GM18502 (cell line): ENCODE data around the gene KRTAP12-3.
"Not testable (repeated sequence)": the region's sequence is repeated elsewhere in the genome, so short reads cannot be mapped to it uniquely, and the experiment has no call there.

Source experiments
- ATAC-seq: cut with Tn5 transposase; IDR thresholded peaks from one replicate; pipeline ENCODE4 v1.9.1; 2021; ENCODE audit warnings: mild to moderate bottlenecking; ENCODE audit not compliant: unreplicated experiment, poor library complexity

Gene KRTAP12-3

DNA sequence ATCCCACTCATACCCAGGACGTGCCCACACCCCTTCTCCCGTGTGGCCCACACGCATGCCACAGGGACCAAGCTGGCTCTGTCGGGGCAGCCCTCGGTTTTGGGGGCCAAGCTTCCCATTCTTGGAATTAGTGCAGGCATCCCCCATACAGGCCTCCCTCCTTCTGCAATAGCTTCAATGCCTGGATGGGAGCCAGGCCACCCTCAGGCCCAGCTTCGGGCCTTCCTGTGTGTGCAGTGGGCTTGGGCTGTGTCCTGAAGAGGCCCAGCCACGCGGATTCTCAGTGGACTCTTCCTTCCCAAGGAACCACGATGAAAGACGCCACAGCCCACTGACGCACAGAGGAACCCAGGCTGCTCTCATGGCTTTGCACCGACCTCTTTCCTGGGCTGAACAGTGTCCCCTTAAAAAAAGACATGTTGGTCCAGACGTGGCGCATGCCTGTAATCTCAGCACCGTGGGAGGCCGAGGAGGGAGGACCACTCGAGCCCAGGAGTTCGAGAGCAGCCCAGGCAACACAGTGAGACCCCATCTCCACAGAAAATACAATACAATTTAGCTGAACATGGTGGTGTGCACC lies 8.1 kb upstream of the KRTAP12-3 start:
- no peak for ATAC-seq

DNA sequence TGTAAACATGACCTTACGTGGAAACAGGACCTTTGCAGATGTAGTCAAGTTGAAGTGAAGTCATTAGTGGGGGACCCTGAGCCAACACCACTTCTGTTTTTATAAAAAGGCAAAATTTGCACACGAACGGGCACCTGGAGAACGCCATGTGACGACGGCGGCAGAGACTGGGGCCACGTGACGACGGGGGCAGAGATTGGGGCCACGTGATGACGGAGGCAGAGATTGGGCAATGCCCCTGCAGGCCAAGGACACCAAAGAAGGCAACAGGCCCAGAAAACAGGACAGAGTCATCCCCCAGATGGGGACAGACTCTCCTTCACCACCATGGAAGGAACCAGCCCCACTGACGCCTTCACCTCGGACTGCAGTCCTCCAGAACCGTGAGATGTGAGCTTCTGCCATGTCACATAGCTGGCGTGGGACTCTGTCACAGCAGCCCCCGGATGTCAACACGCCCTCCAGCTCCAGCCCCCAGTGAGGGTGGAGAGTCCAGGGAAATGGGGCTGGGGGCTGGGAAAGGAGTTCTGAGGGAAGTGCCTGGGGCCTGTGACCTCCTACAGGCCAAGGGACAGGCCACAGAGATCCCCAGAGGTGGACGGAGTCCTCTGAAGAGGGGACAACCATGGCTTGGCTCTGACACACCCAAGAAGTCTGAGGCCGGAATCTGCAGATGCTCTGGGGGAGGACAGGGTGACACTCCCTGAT lies 7.3 kb upstream of the KRTAP12-3 start:
- ATAC-seq, result no peak

DNA sequence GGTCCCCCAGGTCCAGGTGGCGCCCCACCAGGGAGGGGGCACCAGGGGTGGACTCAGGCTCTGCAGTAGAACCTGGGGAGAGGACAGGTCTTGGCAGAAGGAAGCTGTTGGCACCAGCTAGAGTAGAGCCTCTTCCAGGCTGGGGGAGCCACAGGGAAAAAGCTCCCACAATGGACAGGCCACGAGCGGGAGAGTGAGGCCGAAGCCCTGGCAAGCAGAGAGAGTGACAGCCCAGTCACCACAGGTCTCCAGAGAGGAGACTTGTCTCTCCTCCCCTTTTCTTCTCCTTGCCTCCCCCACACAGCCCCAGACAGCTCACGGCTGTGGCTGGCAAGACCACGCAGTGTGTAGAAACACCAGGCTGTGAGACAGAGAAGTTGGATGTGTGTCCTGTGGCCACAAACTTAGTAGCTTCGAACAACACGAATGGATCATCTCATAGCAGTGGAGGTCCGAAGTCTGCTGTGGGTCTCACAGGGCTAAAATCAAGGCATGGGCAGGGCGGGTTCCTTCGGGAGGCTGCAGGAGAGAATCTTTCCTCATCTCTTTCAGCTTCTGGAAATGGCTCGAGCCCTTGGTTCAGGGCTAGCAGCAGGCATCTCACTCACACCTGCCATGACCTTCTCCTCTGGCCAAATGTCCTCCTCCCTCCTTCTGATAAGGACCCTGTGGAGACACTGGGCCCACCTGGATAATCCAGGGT lies 6.6 kb upstream of the KRTAP12-3 start:
- ATAC-seq, result no peak

DNA sequence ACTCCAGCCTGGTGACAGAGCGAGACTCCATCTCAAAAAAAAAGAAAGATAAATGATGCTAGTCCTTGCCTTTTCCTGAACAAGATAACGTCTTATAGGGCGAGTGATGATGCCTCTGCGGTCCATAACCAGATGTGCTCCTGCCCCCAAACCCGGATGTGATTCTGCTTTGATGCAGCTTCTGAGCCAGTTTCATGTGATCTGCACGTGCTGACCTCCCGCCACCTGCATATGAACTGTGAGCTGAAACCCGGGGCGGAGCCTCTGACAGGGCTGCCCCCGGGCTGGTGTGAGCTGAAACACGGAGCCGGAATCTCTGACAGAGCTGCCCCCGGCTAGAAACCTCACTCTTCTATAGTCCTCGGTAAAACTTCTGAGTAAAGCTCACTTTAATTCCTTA lies 4.6 kb upstream of the KRTAP12-3 start:
- no peak for ATAC-seq

DNA sequence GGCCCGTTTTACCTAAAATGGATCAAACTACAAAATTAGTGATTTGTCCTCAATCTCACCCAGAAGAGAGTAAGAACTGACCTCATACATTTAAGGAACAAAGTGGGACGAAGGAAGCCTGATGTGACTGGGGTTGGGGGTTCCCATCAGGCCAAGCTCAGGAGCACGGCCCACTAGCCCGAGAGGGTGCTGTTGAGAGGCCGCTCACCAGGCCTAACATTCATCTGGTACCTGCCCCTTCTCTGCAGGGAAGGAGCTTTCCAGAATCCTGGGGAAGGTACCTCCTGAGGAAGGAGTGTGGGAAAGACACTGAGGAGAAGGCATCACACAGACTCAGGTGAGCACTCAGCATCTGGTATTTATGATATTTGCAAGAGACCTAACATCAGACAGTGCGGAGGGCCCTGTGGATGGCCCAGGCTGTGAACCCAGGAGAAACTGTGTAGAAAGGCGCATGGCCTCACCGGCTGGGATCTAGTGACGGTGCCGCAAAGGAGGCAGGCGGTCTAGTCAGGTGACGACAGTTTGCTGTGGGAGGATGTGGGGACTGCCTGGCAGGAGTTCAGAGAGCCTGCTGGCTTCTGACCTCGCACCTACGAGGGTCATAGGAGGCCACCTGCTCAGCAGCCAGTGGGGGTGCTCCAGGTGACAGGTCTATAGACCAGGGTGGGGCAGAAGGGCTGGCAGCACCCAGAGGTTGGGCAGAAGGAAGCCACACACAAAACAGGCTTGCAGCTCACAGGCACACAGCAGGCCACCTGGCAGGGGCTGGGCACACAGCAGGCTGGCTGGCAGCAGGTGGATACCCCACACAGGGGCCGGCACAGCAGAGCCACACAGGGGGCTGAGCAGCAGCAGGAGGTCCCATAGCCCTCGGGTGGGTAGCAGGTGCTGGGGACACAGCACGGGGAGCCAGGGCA lies 3.8 kb upstream of the KRTAP12-3 start:
- no peak for ATAC-seq

DNA sequence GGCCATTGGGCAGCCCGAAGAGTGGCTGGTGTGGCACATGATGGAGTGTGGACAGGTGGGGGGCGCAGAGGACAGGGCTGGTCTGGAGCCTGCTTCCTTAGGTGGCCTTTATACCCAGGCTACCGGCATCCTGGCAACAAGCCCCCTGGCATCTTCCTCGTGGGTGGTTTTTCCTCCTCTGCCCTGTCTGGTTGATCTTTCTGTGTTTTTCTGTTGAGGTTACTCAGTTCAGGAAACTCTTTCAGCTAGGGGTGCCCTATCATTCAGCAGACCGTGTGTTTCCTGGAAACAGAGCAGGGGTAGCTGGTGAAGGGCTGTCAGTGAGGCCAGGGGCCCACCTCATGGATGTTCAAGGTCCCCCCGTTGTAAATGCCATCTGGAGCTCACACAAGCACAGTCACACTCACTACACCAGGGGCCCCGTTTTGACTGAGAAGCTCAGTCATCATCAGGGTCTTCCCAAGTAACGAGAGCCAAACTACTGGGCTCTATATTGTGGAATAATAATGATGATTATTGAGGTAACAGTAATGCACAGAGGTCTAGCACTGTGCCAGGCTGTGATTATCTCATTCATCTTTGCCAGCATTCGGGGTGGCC lies 3.1 kb upstream of the KRTAP12-3 start, which contains the start of gene KRTAP12-4:
TSS of gene KRTAP12-4 (minus strand) at position 84 of the 600 bp plus-strand sequence. CDS start at position 39, 45 bp downstream.
- ATAC-seq, result no peak

DNA sequence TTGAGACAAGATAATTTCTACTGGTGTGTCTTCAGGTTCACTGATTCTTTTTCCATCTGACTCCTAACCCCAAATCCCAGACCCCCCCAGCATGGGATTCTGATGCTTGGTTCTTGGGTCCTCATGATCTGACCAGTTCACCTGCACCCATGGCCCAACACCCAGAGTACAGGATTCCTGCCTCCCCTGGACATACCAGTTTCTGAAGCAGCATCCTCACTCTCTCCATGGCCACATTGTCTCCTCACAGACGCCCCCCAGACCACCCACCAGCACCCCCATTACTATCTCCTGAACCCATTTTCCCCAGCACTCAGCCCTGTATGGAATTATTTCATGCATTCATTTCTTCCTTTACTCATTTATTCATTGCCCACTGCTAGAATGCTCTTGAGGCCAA lies 864 bp upstream of the KRTAP12-3 start:
- ATAC-seq, result no peak

DNA sequence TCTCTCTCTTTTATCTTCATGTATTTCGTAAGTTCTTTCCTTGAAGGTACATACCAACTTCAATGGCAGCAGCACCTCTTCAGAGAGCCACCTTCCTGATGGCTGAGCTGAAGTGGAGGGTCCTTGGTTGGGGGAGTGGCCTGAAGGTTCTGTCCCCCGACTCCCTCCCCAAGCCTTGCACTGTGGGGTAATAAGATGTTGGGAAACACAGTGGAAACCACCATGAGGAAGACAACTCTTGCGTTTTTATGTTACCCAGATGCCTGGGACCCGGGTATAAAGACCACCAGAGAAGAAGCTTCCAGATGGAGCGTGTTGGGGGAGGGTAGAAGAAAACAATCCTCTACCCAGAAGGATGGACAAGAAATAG lies 794 bp downstream of the KRTAP12-3 start:
- ATAC-seq, result no peak

DNA sequence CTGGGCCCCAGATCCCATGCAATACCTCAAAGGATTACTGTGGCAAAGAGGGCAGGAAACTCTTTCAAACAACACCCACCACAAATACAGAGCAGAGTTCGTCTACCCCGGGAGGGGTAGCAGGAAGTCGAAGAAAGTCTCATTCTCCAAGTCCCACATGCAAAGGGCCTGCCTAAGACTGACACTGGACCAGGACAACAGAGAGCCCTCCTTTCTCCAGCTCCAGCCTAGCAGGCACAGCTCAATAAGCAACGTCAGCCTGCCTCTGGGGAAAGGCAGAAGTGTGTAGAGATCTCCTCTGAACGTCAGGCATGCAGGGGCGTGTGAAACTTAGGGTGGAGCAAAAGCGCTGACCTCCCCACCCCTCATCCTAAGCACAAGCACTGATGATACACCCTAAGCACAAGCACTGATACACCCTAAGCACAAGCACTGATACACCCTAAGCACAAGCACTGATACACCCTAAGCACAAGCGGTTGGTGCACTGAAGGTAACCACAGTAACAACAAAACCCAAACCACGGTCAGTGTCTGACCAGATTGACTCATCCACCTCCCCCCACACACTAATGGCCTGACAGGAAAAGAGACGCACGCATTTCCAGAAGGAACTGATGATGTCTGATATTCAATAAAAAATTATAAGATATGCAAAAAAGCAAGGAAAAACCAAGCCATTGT lies 1.3 kb downstream of the KRTAP12-3 start:
- no peak for ATAC-seq

DNA sequence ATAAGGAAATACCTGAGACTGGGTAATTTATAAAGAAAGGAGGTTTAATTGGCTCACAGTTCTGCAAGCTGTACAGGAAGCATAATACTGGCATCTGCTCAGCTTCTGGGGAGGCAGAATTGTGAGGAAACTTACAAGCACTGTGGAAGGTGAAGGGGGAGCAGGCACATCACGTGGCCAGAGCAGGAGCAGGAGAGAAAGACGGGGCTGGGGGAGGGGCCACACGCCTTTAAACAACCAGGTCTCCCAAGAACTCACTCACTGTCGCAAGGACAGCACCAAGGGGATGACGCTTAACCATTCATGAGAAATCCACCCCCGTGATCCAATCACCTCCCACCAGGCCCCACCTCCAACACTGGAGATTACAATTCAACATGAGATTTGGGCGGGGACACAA lies 3.8 kb downstream of the KRTAP12-3 start:
- ATAC-seq, result not testable (repeated sequence)

DNA sequence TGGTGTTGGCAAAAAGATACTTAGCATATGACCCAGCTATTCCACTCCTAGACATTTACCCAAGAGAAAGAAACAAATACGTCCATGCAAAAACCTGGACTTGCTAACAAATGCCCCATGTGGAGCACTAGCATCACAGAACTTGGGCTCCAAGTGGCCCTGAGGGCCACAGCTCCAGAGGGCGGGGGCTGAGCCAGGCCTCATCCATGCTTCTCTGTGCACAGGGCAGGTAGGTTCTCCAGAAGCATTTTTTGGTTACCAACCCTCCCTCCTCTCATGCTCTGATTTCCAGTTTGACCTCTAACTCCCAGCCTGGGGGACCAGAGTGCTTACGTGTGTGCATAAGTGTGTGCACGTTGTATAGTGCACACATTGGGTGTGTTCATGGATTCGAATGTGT lies 7.0 kb downstream of the KRTAP12-3 start:
- ATAC-seq, result no peak

DNA sequence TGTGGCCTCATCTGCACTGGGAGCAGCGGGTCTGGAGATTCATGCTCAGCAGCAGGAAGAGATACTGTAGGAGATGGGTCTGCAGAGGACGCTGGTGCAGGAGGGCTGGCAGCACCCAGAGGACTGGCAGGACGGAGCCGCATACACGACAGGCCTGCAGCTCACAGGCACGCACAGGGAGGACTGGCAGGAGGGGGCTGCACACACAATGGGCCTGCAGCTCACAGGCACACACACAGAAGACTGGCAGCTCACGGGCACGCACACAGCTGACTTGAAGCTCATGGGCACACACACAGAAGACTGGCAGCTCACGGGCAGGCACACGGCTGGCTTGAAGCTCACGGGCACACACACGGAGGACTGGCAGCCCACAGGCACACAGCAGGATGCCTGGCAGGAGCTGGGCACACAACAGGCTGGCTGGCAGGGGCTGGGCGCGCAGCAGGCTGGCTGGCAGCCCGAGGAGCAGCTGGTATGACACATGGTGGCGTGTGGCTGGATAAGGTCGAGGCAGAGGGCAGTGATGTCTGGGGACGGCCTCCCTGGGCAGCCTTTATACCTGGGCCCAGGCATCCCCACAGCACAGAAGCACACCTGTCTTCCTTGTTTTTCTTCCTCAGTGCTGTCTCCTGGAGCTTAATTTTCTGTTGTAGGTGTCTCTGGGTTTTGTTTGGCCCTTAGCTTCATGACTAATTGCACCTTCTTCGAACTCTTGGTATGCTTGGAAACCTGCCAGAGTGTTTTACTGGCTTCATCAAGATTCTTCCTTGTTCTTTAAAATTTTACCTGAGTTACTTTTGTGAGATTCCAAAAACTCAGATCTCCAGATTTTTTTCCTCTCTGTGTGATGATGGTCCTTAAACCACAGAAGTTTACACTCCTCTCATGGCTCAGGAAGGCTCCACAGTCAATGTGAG lies 8.9 kb downstream of the KRTAP12-3 start, which contains the start of gene KRTAP12-2:
TSS of gene KRTAP12-2 (minus strand) at position 527 of the 920 bp plus-strand sequence. CDS start at position 486, 41 bp downstream.
- no peak for ATAC-seq

DNA sequence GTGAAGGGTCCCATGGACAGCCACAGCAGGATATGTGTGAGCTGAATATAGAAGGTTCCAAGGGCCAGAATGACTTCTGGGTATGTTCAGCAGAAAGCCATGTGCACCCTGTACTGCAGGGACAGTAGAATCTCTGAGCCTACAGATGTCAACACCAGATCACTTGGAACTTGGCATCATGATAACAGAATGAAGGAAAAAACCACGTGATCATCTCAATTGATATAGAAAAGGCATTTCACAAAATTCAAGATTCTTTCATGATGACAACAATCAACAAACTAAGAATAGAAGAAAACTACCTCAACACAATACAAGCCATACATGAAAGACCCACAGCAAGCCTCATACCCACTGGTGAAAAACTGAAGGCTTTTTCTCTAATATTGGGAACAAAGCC lies 9.9 kb downstream of the KRTAP12-3 start:
- ATAC-seq, result no peak

DNA sequence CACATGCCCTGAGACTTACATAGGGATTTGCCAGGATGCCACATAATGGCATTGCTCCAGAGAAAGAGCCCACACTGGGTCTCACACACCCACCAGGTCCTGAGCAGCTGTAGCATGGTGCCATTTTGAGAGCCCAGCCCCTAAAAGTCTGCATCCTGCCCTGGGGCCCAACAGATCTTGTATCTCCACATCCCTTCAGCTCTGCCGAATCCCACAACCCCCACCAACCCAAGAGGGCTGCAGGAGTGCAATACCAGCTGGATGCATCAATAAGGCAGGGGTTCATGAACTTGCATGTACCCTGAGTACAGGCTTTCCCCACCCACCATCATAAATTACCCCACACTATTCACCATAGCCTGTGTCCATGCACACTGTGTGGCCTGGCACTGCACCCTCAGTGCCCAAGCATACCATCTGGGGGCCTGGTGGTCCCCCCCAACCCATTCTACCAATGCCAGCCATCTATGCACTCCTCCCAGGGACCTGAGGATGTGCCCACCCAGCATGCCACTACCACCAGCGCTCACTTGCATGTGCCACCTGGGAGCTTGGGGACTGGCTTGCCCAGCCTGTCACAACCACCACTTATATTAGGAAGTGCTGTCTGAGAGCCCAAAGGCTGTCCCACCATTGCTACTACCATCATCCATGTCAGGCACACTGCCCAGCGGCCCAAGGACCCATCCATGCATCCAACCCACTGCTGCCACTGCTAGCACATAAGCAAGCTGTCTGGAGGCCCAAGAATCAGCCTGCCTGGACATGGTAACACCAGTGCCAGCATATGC lies 13.1 kb downstream of the KRTAP12-3 start:
- no peak for ATAC-seq

DNA sequence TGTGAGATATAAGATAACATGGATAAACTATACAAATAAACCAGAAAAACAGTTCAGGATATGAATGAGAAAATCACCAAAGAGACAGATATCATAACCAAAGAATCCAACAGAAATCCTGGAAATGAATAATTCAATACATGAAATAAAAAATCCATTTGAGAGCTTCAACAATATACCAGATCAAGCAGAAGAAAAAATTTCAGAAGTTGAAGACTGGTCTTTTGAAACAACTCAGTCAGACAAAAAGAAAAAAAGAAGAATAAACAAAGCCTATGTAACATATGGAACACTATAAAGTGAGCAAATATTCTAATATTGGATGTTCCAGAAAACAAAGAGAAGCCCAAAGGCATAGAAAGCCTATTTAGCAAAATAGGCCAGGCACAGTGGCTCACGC lies 14.2 kb downstream of the KRTAP12-3 start:
- ATAC-seq, result no peak

DNA sequence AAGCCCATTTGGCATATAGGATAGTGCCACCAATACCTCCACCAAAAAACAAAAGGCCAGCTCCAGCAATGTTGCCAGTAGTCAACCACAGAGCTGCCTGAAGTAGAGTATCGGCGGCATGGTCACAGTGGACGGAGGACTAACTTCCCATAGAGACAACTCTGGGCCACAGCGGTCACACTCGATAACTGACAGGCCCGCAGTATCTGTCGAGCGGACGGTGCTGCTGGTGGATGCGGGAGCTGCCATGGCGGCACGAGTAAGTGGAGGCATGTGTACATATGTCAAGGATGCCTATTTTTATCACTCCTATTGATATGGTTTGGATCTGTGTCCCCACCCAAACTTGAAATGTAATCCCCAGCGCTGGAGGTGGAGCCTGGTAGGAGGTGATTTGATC lies 20.1 kb downstream of the KRTAP12-3 start:
- ATAC-seq, result no peak

DNA sequence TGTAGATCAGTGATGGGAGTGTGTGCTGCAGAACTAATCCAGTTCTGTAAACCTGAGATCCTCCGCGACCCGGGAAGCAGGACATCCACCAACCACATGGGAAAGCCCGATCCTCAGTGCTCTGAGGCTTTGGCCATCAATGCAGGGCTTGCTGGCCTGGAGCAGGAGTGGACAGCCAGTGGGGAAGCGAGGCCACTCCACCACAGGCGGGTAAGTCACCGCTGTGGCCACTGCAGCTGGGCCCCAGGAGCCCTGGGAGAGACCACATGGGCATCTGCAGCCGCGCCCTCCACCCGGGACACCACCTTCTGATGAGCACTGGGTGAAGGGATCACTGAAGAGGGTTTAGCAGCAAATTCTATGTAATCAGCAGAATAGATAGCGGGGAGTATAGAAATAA lies 23.4 kb downstream of the KRTAP12-3 start:
- ATAC-seq, result no peak
